ENCODE data around the gene EHBP1.
"Not testable (repeated sequence)": the region's sequence is repeated elsewhere in the genome, so short reads cannot be mapped to it uniquely, and the experiment has no call there.

EHBP1 gene

DNA sequence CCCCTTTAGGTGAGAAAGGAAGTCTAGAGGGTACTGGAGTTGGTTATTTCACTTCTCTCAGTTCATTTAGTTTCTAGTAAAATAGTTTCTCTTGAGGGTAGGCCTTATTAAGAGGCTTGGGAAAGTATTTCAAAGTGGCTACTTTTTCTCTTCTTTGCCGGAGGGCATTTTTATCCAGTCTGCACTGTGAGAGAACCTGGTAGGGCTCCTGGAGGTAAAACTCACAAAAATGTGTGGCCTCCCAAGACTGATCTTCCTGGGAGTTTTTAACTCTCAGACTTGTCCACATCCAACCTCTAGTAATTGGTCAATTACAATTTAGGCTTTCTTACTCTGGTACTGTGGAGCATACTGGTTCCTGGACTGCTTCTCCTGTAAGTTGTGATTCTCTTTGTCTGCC lies 28.0 kb downstream of the EHBP1 start:
- H3K4me3 Mint-ChIP-seq, result no peak overlapping the region
- intact Hi-C loops (cut with micrococcal nuclease), result no loop called here
- H3K4me1 Mint-ChIP-seq (ENCODE audit: low read depth), result peaks cover 12% of the 10 kb centered on the region

DNA sequence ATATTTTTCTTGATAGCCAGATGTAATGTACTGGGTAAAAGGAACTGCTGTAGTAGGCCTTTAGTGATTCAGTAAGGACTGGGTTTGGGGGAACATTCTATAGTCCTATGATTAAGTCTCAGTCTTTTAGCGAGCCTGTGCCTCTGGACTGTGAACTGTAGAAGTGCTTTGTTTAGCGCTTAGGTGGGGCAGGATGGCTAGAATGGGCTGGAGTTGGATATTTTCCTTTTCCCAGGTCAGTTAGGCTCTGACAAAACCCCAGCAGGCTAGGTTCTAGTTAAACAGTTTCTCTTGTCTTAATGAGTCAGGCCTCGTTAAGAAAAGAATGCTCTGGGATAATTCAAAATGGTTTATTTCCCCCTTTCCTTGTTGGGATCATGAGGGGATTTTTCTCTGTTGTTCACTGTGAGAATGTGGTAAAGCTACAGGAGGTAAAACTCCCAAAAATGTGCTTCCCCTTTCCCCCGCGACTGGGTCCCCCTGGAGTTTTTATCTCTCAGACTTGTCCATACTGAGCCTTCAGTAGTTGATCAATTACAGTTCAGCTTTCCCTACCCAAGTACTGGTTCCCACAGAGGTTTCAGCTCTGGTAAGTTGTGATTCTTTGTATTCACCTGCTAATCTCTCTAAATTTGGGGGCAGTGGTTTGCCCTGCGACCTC lies 31.5 kb downstream of the EHBP1 start:
- no peaks in the 10 kb centered on the region for H3K36me3 Mint-ChIP-seq (ENCODE audit: low read depth)
- H3K4me1 Mint-ChIP-seq (ENCODE audit: low read depth), result peaks cover 17% of the 10 kb centered on the region
- no peak overlapping the region for H3K27ac Mint-ChIP-seq
- peaks cover 9% of the 10 kb centered on the region for H3K9me3 Mint-ChIP-seq
- no peaks in the 10 kb centered on the region for H3K27me3 Mint-ChIP-seq
- intact Hi-C loops (cut with micrococcal nuclease), result no loop called here
- no peak overlapping the region for H3K4me3 Mint-ChIP-seq

More for the DNA sequence above, 28.0 kb downstream of the EHBP1 start:
- Mint-ChIP-seq H3K27me3 (no peaks in the 10 kb centered on the region), H3K9me3 (peaks cover 29% of the 10 kb centered on the region), H3K36me3 (ENCODE audit: low read depth) (no peaks in the 10 kb centered on the region), H3K27ac (no peak overlapping the region)

DNA sequence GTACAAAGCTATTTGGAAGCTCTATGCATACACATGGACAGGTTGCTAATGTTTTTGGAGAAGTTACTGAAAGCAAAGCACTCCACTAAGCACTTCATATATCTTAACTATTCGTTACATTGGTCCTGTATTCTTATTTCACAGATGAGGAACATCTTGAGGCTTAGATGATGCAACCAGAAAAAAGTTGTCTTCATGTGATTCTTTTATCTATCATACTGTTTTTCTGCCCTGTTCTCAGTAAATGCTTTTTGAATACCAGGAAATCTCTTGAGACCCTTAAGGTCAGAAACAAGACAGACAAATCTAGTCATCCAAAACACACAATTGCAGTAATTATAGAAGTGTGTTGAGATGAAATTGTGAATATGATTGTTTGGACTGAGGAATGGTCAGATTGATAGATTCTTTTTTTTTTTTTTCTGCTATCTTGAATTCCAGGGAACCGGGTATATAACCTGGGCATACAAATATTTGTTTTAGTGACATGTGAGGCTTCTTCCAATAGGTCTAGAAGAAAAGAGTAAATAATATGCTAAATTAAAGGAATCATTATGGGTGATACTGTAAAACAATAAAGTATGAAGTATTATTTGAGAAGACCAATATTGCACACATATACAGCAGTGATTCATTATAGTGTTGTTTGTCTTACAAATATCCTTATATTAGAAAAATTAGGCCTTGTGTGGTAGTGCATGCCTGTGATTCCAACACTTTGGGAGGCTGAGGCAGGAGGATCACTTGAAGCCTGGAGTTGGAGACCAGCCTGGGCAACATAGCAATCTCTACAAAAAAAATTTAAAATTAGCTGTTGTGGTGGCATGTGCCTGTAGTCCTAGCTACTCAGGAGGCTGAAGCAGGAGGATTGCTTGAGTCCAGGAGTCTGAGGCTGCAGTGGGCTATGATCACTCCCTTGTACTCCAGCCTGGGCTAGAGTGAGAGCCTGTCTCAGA lies 33.7 kb downstream of the EHBP1 start:
- intact Hi-C loops (cut with micrococcal nuclease), result no loop called here
- Mint-ChIP-seq H3K9me3 (no peaks in the 10 kb centered on the region), H3K4me3 (no peak overlapping the region)

GRCh38 chr2:62740221-62740620 lies 34.7 kb downstream of the EHBP1 start:
- Mint-ChIP-seq H3K27ac (no peak overlapping the region), H3K4me3 (no peak overlapping the region), H3K9me3 (no peaks in the 10 kb centered on the region), H3K27me3 (no peaks in the 10 kb centered on the region), H3K36me3 (ENCODE audit: low read depth) (no peaks in the 10 kb centered on the region), H3K4me1 (ENCODE audit: low read depth) (peaks cover 17% of the 10 kb centered on the region)
- intact Hi-C loops (cut with micrococcal nuclease), result no loop called here

More for the DNA sequence above, 33.7 kb downstream of the EHBP1 start:
- Mint-ChIP-seq H3K36me3 (ENCODE audit: low read depth) (no peaks in the 10 kb centered on the region), H3K27ac (no peak overlapping the region), H3K4me1 (ENCODE audit: low read depth) (peaks cover 17% of the 10 kb centered on the region), H3K27me3 (no peaks in the 10 kb centered on the region)

- H3K4me1 Mint-ChIP-seq (ENCODE audit: low read depth), result peaks cover 17% of the 10 kb centered on the region
- no peaks in the 10 kb centered on the region for H3K27me3 Mint-ChIP-seq
- H3K36me3 Mint-ChIP-seq (ENCODE audit: low read depth), result no peaks in the 10 kb centered on the region
- no peak overlapping the region for H3K27ac Mint-ChIP-seq
- no peak overlapping the region for H3K4me3 Mint-ChIP-seq
- intact Hi-C loops (cut with micrococcal nuclease), result no loop called here
- no peaks in the 10 kb centered on the region for H3K9me3 Mint-ChIP-seq
Observed at GRCh38 chr2:62741127-62741526, 35.6 kb downstream of the EHBP1 start.

DNA sequence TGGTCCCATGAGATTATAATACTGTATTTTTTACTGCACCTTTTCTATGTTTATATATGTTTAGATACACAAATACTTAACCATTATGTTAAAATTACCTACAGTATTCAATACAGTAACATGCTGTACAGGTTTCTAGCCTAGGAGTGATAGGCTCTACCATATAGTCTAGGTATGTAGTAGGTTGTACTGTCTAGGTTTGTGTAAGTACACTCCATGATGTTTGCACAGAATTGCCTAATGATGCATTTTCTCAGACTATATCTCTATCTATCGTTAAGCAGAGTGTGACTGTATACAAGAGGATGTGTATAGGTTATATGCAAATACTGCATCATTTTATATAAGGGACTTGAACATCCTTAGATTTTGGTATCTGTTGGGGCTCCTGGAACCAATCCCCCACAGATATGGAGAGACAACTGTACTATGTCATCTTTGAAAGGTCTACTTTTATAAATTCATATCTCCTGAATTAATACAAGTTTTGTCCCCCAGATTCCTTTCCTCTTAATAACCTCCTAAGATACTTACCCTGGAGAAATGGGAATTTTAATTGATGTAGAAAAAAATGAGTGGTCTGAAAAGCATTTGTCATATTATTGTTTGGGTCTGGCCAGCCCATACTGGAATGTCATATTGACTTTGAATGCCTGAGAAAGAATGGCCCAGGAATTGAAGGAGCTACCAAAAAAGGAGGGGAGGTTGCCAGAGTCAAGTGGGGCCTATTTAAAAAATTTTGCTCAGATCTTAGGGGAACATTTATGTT lies 36.6 kb downstream of the EHBP1 start:
- H3K27ac Mint-ChIP-seq, result no peak overlapping the region
- no peaks in the 10 kb centered on the region for H3K36me3 Mint-ChIP-seq (ENCODE audit: low read depth)
- H3K4me1 Mint-ChIP-seq (ENCODE audit: low read depth), result peaks cover 10% of the 10 kb centered on the region
- H3K9me3 Mint-ChIP-seq, result no peaks in the 10 kb centered on the region
- intact Hi-C loops (cut with micrococcal nuclease), result no loop called here
- H3K4me3 Mint-ChIP-seq, result no peak overlapping the region
- H3K27me3 Mint-ChIP-seq, result no peaks in the 10 kb centered on the region

GRCh38 chr2:62743506-62743905 lies 38.0 kb downstream of the EHBP1 start:
- no peak overlapping the region for H3K27ac Mint-ChIP-seq
- H3K9me3 Mint-ChIP-seq, result no peaks in the 10 kb centered on the region
- H3K4me3 Mint-ChIP-seq, result no peak overlapping the region
- no peaks in the 10 kb centered on the region for H3K36me3 Mint-ChIP-seq (ENCODE audit: low read depth)
- intact Hi-C loops (cut with micrococcal nuclease), result no loop called here
- H3K27me3 Mint-ChIP-seq, result no peaks in the 10 kb centered on the region
- peaks cover 5% of the 10 kb centered on the region for H3K4me1 Mint-ChIP-seq (ENCODE audit: low read depth)

DNA sequence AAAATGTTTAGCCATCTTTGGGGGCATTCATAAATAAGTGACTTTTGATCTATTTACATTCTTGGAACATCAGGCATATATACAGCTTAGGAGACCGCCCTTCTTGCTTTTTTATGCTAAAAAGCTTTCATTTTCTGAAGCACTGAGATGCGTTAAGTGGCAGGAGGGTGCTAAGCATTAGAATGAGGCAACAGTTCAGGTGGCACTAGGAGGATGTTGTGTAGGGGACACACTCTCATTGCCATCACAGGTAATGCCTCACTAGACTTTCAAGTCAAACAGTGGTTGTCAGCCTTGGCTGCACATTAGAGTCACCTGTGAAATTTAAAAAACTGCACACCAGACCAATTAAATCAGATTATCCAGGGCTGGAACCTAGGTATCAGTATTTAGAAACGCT lies 39.1 kb downstream of the EHBP1 start:
- no peaks in the 10 kb centered on the region for H3K9me3 Mint-ChIP-seq
- intact Hi-C loops (cut with micrococcal nuclease), result no loop called here

GRCh38 chr2:62745891-62746481 lies 40.5 kb downstream of the EHBP1 start:
- peaks cover 5% of the 10 kb centered on the region for H3K4me1 Mint-ChIP-seq (ENCODE audit: low read depth)
- intact Hi-C loops (cut with micrococcal nuclease), result no loop called here

More for the DNA sequence above, 39.1 kb downstream of the EHBP1 start:
- no peaks in the 10 kb centered on the region for H3K27me3 Mint-ChIP-seq
- no peak overlapping the region for H3K4me3 Mint-ChIP-seq
- peaks cover 5% of the 10 kb centered on the region for H3K4me1 Mint-ChIP-seq (ENCODE audit: low read depth)
- no peaks in the 10 kb centered on the region for H3K36me3 Mint-ChIP-seq (ENCODE audit: low read depth)
- H3K27ac Mint-ChIP-seq, result no peak overlapping the region

GRCh38 chr2:62747169-62747568 lies 41.7 kb downstream of the EHBP1 start:
- Mint-ChIP-seq H3K27me3 (no peaks in the 10 kb centered on the region), H3K4me1 (ENCODE audit: low read depth) (no peaks in the 10 kb centered on the region), H3K9me3 (peaks cover 7% of the 10 kb centered on the region), H3K27ac (no peak overlapping the region), H3K36me3 (ENCODE audit: low read depth) (peaks cover 6% of the 10 kb centered on the region), H3K4me3 (no peak overlapping the region)
- intact Hi-C loops (cut with micrococcal nuclease), result no loop called here

More at GRCh38 chr2:62745891-62746481, 40.5 kb downstream of the EHBP1 start:
- Mint-ChIP-seq H3K9me3 (no peaks in the 10 kb centered on the region), H3K27me3 (no peaks in the 10 kb centered on the region), H3K27ac (no peak overlapping the region), H3K4me3 (no peak overlapping the region), H3K36me3 (ENCODE audit: low read depth) (no peaks in the 10 kb centered on the region)

DNA sequence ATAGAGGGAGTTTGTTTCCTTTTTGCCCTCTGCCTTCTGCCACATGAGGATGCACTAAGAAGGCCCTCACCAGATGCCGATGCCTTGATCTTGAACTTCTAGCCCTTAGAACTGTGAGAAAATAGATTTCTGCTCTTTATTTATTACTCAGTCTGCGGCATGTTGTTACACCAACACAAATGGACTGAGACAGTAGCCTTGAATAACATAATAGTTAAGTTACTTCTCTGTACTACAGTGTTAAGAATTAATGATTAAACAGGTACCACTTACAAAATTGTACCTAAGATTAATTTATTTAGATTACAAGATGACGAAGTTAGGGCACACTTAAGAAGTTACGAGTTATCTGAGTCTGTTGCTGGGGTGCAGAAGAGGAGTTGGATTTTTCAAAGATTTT lies 42.4 kb downstream of the EHBP1 start:
- Mint-ChIP-seq H3K4me3 (no peak overlapping the region), H3K27me3 (no peaks in the 10 kb centered on the region), H3K27ac (no peak overlapping the region), H3K4me1 (ENCODE audit: low read depth) (no peaks in the 10 kb centered on the region), H3K9me3 (peaks cover 14% of the 10 kb centered on the region), H3K36me3 (ENCODE audit: low read depth) (peaks cover 6% of the 10 kb centered on the region)
- intact Hi-C loops (cut with micrococcal nuclease), result no loop called here

GRCh38 chr2:62749111-62749510 lies 43.6 kb downstream of the EHBP1 start:
- H3K27me3 Mint-ChIP-seq; H3K4me3 Mint-ChIP-seq; H3K4me1 Mint-ChIP-seq (ENCODE audit: low read depth); H3K27ac Mint-ChIP-seq; intact Hi-C loops (cut with micrococcal nuclease); H3K36me3 Mint-ChIP-seq (ENCODE audit: low read depth): not testable (repeated sequence)
- H3K9me3 Mint-ChIP-seq, result peaks cover 26% of the 10 kb centered on the region

DNA sequence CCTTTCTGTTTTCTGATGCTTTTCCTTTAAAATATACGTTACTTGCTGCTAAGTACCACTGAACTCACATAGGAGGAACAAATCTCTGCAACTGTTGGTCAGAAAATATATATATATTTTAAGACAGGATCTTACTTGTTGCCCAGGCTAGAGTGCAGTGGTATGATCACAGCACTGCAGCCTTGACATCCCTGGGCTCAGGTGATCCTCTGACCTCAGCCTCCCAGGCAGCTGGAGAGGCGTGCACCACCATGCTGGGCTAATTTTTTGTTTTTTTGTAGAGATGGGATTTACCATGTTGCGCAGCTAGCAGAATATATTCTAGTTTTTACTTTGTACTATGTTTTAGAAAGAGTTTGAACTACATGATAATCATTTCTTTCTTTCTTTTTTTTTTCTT lies 51.5 kb downstream of the EHBP1 start:
- H3K9me3 Mint-ChIP-seq, result peaks cover 20% of the 10 kb centered on the region
- H3K4me3 Mint-ChIP-seq, result no peak overlapping the region
- H3K4me1 Mint-ChIP-seq (ENCODE audit: low read depth), result no peaks in the 10 kb centered on the region
- H3K27ac Mint-ChIP-seq, result no peak overlapping the region
- intact Hi-C loops (cut with micrococcal nuclease), result no loop called here
- no peaks in the 10 kb centered on the region for H3K27me3 Mint-ChIP-seq
- H3K36me3 Mint-ChIP-seq (ENCODE audit: low read depth), result peaks cover under 1% of the 10 kb centered on the region

Measured in dendritic cell treated with granulocyte-macrophage colony-stimulating factor and Interleukin-4, amounts not matched to agents 40 ng/mL and 50 ng/mL, for 4 days (primary cell).